Measurements from ENCODE around the gene KYAT1.

DNA sequence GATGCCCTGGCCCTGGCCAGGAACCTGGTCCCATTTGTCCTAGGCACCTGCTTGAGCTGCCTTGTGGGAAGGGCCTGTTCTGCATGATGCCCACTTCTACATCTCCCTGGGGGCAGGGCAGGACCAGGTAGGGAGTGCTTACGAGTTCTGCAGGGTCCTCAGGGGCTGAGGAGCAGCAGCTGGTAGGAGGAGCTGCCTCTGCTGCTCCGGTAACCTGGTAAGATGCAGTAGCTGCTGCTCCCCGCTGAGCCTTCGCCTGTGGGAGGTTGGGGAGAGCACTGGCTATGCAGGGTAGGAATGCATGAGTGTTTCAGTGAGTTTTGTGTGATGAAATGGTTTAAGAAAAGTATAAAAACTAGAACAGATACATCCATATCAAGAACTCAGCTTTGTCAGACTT, 13.8 kb upstream of the KYAT1 start:
- no peak for TF ChIP-seq CTCF (optimal IDR thresholded peaks at IDR 0.05 in 1 of 3, IDR thresholded peaks at IDR 0.05 in 1 of 3, conservative IDR thresholded peaks at IDR 0.05 in 1 of 3; ENCODE audit: extremely low read depth in 1 of 3, insufficient read depth in 2 of 3, low read length in 3 of 3)
- TF ChIP-seq EZH2 (IDR thresholded peaks at IDR 0.05; ENCODE audit: low read length): no peak

Data from keratinocyte (primary cell).